ENCODE measurements around the gene FNIP2. TPM values are rescaled to one million over a fixed set of nuclear protein-coding genes. Genes with fewer than 3 reads are reported as not detected.
A peak's percentile ranks its signal among the peaks of the same experiment; 100 is the strongest.

The FNIP2 gene
- total RNA-seq, 1 donor from 2014 or later, result 18.5 TPM

GRCh38 chr4:158783785-158784184, 15.0 kb downstream of the FNIP2 start:
- Histone ChIP-seq H4K20me1 (ENCODE audit: insufficient read depth, low read length) (peaks cover 15% of the 10 kb centered on the region), H3K79me2 (ENCODE audit: insufficient read depth, low read length) (peaks cover 87% of the 10 kb centered on the region), H3K4me3 (ENCODE audit: insufficient read depth, low read depth, low read length) (no peak overlapping the region), H2AFZ (ENCODE audit: low read depth, low read length) (no peak overlapping the region), H3K4me1 (ENCODE audit: insufficient read depth, low read length) (peaks cover 30% of the 10 kb centered on the region), H3K27ac (ENCODE audit: low read depth, low read length) (peak overlapping the region; percentile 74), H3K27me3 (ENCODE audit: insufficient read depth, low read length) (no peaks in the 10 kb centered on the region), H3K9me3 (ENCODE audit: insufficient read depth, low read depth, low read length) (no peaks in the 10 kb centered on the region), H3K36me3 (ENCODE audit: insufficient read depth, low read length) (no peaks in the 10 kb centered on the region), H3K4me2 (ENCODE audit: low read length) (peak overlapping the region; percentile 70), H3K9ac (ENCODE audit: low read length) (peak overlapping the region; percentile 56)
- Mint-ChIP-seq H3K4me1 (ENCODE audit: low read depth, unreplicated experiment) (peaks cover 44% of the 10 kb centered on the region), H3K27me3 (ENCODE audit: low read depth, unreplicated experiment) (no peaks in the 10 kb centered on the region), H3K4me3 (ENCODE audit: unreplicated experiment) (no peak overlapping the region), H3K27ac (ENCODE audit: unreplicated experiment) (no peak overlapping the region), H3K9me3 (ENCODE audit: unreplicated experiment) (no peaks in the 10 kb centered on the region), H3K36me3 (ENCODE audit: low read depth, unreplicated experiment) (no peaks in the 10 kb centered on the region)
- DNase-seq (ENCODE audit: low read depth), result peak; percentile 64
- TF ChIP-seq CTCF (IDR thresholded peaks at IDR 0.05; ENCODE audit: insufficient read depth, low read depth, low read length) (no peak), EZH2 (IDR thresholded peaks at IDR 0.05; ENCODE audit: insufficient read depth, low read length) (no peak)
- peak; percentile 93 for FAIRE-seq

GRCh38 chr4:158785718-158786117, 16.9 kb downstream of the FNIP2 start:
- H3K9me3 ChIP-seq (ENCODE audit: insufficient read depth, low read depth, low read length), result no peaks in the 10 kb centered on the region
- H3K4me3 Mint-ChIP-seq (ENCODE audit: unreplicated experiment), result no peak overlapping the region
- no peaks in the 10 kb centered on the region for H3K9me3 Mint-ChIP-seq (ENCODE audit: unreplicated experiment)
- H3K36me3 ChIP-seq (ENCODE audit: insufficient read depth, low read length), result no peaks in the 10 kb centered on the region
- H3K27ac Mint-ChIP-seq (ENCODE audit: unreplicated experiment), result no peak overlapping the region
- H3K79me2 ChIP-seq (ENCODE audit: insufficient read depth, low read length), result peaks cover 86% of the 10 kb centered on the region
- peaks cover 19% of the 10 kb centered on the region for H4K20me1 ChIP-seq (ENCODE audit: insufficient read depth, low read length)
- peak overlapping the region; percentile 49 for H3K4me2 ChIP-seq (ENCODE audit: low read length)
- FAIRE-seq (no peak), DNase-seq (ENCODE audit: low read depth) (no peak)
- no peaks in the 10 kb centered on the region for H3K27me3 Mint-ChIP-seq (ENCODE audit: low read depth, unreplicated experiment)
- H3K4me3 ChIP-seq (ENCODE audit: insufficient read depth, low read depth, low read length), result no peak overlapping the region
- H3K4me1 ChIP-seq (ENCODE audit: insufficient read depth, low read length), result peaks cover 30% of the 10 kb centered on the region
- H2AFZ ChIP-seq (ENCODE audit: low read depth, low read length), result no peak overlapping the region
- H3K36me3 Mint-ChIP-seq (ENCODE audit: low read depth, unreplicated experiment), result no peaks in the 10 kb centered on the region
- H3K27ac ChIP-seq (ENCODE audit: low read depth, low read length), result no peak overlapping the region
- no peaks in the 10 kb centered on the region for H3K27me3 ChIP-seq (ENCODE audit: insufficient read depth, low read length)
- peaks cover 42% of the 10 kb centered on the region for H3K4me1 Mint-ChIP-seq (ENCODE audit: low read depth, unreplicated experiment)
- peak overlapping the region; percentile 6 for H3K9ac ChIP-seq (ENCODE audit: low read length)
- TF ChIP-seq CTCF (IDR thresholded peaks at IDR 0.05; ENCODE audit: insufficient read depth, low read depth, low read length) (no peak), EZH2 (IDR thresholded peaks at IDR 0.05; ENCODE audit: insufficient read depth, low read length) (no peak)

- Histone ChIP-seq H3K9ac (ENCODE audit: low read length) (peak overlapping the region; percentile 6), H3K4me2 (ENCODE audit: low read length) (peak overlapping the region; percentile 49), H3K9me3 (ENCODE audit: insufficient read depth, low read depth, low read length) (no peaks in the 10 kb centered on the region), H3K4me1 (ENCODE audit: insufficient read depth, low read length) (peaks cover 30% of the 10 kb centered on the region), H3K27ac (ENCODE audit: low read depth, low read length) (no peak overlapping the region), H4K20me1 (ENCODE audit: insufficient read depth, low read length) (peaks cover 19% of the 10 kb centered on the region), H2AFZ (ENCODE audit: low read depth, low read length) (no peak overlapping the region), H3K36me3 (ENCODE audit: insufficient read depth, low read length) (no peaks in the 10 kb centered on the region), H3K79me2 (ENCODE audit: insufficient read depth, low read length) (peaks cover 86% of the 10 kb centered on the region), H3K27me3 (ENCODE audit: insufficient read depth, low read length) (no peaks in the 10 kb centered on the region), H3K4me3 (ENCODE audit: insufficient read depth, low read depth, low read length) (no peak overlapping the region)
- Mint-ChIP-seq H3K4me1 (ENCODE audit: low read depth, unreplicated experiment) (peaks cover 42% of the 10 kb centered on the region), H3K27ac (ENCODE audit: unreplicated experiment) (no peak overlapping the region), H3K27me3 (ENCODE audit: low read depth, unreplicated experiment) (no peaks in the 10 kb centered on the region), H3K36me3 (ENCODE audit: low read depth, unreplicated experiment) (no peaks in the 10 kb centered on the region), H3K9me3 (ENCODE audit: unreplicated experiment) (no peaks in the 10 kb centered on the region), H3K4me3 (ENCODE audit: unreplicated experiment) (no peak overlapping the region)
- DNase-seq (ENCODE audit: low read depth), result peak; percentile 67
- TF ChIP-seq EZH2 (IDR thresholded peaks at IDR 0.05; ENCODE audit: insufficient read depth, low read length), result no peak
- TF ChIP-seq CTCF (IDR thresholded peaks at IDR 0.05; ENCODE audit: insufficient read depth, low read depth, low read length), result no peak
- no peak for FAIRE-seq
Observed at GRCh38 chr4:158786121-158786601, 17.3 kb downstream of the FNIP2 start.
